PFSK-1 (cell line): ENCODE data around the gene RIPOR2.

Source experiments
- FOXP2 ChIP-seq: optimal IDR thresholded peaks from 2 replicates; pipeline ENCODE3; 2011; ENCODE audit warnings: borderline replicate concordance, control low read depth, inconsistent platforms; ENCODE audit not compliant: insufficient read depth; ENCODE audit errors: extremely low read length, extremely low read depth
- POLR2AphosphoS5 ChIP-seq: IDR thresholded peaks from 2 replicates; pipeline ENCODE4 v1.6.1; 2012; ENCODE audit warnings: low read depth, mild to moderate bottlenecking, control low read depth, low read length, moderate library complexity
- SIN3A ChIP-seq: IDR thresholded peaks from 2 replicates; pipeline ENCODE4 v1.6.1; 2012; ENCODE audit warnings: mild to moderate bottlenecking, low read length, moderate library complexity, borderline replicate concordance; ENCODE audit not compliant: insufficient read depth
- TAF1 ChIP-seq: IDR thresholded peaks from 2 replicates; pipeline ENCODE4 v1.6.1; 2012; ENCODE audit warnings: low read length, control low read depth, borderline replicate concordance; ENCODE audit not compliant: insufficient read depth
- TF ChIP-seq, protein P1 (sequence below), 2 experiments: IDR thresholded peaks; 2 replicates each; pipeline versions ENCODE4 v1.6.1 to v1.8.0; 2011 to 2012; ENCODE audit warnings: low read depth in 2 of 2, low read length in 2 of 2, control low read depth in 1 of 2, inconsistent platforms in 1 of 2, mild to moderate bottlenecking in 1 of 2, moderate library complexity in 1 of 2; ENCODE audit not compliant: insufficient read depth in 1 of 2

Gene RIPOR2

DNA sequence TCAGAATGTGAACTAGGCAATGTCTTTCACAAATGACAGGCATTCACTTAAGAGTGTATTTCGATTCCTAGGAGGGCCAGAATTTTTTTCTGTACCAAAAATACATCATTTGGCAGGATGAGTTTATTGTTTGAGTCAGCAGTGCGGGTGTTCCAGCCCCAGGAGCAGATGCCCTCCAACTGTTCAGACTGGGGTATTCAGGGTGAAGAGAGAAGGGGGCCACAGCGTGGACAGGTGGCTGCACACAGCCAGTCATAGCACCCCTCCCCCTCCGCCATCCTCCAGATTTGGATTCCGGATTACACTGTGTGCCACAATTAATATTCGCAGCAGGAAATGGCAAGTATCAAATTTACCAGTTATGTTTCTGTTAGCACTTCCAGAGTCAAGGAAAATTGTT lies 38.6 kb downstream of the RIPOR2 start:
- TF ChIP-seq, protein P1, sequence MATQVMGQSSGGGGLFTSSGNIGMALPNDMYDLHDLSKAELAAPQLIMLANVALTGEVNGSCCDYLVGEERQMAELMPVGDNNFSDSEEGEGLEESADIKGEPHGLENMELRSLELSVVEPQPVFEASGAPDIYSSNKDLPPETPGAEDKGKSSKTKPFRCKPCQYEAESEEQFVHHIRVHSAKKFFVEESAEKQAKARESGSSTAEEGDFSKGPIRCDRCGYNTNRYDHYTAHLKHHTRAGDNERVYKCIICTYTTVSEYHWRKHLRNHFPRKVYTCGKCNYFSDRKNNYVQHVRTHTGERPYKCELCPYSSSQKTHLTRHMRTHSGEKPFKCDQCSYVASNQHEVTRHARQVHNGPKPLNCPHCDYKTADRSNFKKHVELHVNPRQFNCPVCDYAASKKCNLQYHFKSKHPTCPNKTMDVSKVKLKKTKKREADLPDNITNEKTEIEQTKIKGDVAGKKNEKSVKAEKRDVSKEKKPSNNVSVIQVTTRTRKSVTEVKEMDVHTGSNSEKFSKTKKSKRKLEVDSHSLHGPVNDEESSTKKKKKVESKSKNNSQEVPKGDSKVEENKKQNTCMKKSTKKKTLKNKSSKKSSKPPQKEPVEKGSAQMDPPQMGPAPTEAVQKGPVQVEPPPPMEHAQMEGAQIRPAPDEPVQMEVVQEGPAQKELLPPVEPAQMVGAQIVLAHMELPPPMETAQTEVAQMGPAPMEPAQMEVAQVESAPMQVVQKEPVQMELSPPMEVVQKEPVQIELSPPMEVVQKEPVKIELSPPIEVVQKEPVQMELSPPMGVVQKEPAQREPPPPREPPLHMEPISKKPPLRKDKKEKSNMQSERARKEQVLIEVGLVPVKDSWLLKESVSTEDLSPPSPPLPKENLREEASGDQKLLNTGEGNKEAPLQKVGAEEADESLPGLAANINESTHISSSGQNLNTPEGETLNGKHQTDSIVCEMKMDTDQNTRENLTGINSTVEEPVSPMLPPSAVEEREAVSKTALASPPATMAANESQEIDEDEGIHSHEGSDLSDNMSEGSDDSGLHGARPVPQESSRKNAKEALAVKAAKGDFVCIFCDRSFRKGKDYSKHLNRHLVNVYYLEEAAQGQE (IDR thresholded peaks at IDR 0.05; ENCODE audit: insufficient read depth in 1 of 2, low read depth in 2 of 2, low read length in 2 of 2) = no peak
- TF ChIP-seq FOXP2 = no peak
- no peak for TF ChIP-seq POLR2AphosphoS5
- no peak for TF ChIP-seq SIN3A

DNA sequence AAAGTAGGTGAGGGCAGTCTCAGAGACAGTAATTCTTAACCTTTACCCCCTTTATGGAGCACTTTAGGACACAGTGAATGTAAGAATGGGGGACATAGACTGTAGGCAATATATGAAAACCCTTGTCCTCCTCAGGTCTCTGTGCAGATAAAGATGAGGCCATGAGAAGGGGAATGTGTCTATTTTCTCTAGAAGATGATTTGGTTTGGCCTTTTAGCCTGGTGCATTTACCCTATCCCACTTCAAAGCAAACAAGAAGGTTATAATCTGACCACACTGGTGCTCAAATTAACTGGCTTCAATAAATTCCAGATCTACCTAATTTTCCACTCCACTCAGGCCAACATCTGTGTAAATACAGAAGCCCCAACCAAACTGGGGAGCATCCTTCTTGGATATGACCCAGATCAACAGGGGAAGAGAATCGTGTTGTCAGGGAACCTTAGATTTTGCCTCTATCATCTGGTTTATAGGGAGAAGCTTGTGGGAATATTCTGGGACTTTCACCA lies 42.4 kb downstream of the RIPOR2 start:
- TF ChIP-seq TAF1 (no peak), FOXP2 (no peak), POLR2AphosphoS5 (no peak), SIN3A (no peak)
- TF ChIP-seq, protein P1 (IDR thresholded peaks at IDR 0.05; ENCODE audit: insufficient read depth in 1 of 2, low read depth in 2 of 2, low read length in 2 of 2) = no peak

DNA sequence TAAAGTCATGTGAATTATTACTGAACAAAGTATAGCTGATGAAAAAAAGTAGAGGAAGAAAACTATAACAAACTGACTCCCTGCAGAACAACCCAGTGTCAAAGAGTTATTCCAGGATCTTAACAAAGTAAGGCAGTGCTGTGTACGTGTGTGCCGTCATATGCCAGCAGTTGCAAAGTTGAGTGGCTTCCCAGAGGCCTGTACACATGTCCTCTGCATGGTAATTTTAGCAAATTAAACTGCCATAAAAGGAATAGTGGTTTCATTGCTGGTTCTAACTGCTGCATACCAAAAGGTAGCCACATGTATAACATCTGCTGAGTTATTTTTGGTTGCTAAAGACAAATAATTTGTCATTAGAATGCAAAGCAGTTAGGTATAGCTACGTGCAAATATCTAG lies 44.8 kb downstream of the RIPOR2 start:
- no peak for TF ChIP-seq SIN3A
- TF ChIP-seq, protein P1 (IDR thresholded peaks at IDR 0.05; ENCODE audit: insufficient read depth in 1 of 2, low read depth in 2 of 2, low read length in 2 of 2) = no peak

DNA sequence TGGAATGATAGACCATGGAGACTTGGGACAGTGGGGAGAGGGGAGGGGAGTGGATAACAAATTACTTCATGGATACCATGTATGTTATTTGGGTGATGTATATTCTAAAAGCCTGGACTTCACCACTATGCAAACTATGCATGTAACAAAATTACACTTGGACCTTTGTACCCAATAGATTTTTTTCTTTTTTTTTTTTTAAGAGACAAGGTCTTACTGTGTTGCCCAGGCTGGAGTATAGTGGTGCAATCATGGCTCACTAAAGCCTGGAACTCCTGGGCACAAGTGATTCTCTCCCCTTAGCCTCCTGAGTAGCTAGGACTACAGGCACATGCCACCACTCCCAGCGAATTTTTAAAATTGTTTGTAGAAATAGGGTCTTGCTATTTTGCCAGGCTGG lies 45.3 kb downstream of the RIPOR2 start:
- TF ChIP-seq SIN3A (no peak), FOXP2 (no peak), TAF1 (no peak), POLR2AphosphoS5 (no peak)
- TF ChIP-seq, protein P1 (IDR thresholded peaks at IDR 0.05; ENCODE audit: insufficient read depth in 1 of 2, low read depth in 2 of 2, low read length in 2 of 2) = no peak

DNA sequence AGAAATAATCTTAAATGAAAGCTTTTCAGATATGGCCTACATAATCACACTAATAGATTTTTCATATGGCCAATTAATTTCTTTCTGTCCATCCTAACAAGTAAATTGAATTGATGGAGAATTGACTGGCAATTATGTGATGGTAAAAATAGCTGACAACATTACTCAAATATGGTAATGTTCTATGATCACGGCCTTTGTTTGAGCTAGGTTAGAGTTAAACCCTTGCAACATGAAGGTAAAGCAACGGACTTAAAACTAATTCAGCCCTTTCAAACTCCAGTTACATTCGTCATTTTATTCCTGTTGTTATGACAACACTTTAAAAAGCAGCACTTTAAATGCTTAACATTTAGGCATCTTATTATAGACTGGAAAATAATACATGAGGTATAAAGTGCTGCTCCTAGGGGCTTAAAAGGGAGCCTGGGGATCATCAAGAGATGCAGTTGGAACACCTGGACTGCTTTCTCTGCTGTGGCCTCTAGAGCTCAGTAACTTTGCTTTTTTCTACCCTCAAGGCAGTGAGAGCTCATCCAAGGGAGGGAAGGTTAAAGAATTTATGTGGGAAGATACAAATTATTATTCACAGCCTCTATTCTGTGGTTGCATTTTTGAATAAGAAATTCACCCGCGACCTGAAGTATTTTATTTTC lies 46.9 kb downstream of the RIPOR2 start:
- TF ChIP-seq SIN3A (no peak), POLR2AphosphoS5 (no peak), TAF1 (no peak), FOXP2 (no peak)
- TF ChIP-seq, protein P1 (IDR thresholded peaks at IDR 0.05; ENCODE audit: insufficient read depth in 1 of 2, low read depth in 2 of 2, low read length in 2 of 2) = no peak
